ENCODE data around the gene TNS4.

The TNS4 gene

GRCh38 chr17:40430272-40431230, 70.9 kb downstream of the TNS4 start:
- Mint-ChIP-seq H3K4me1 (peaks cover 18% of the 10 kb centered on the region), H3K27ac (no peak overlapping the region), H3K9me3 (peaks cover 2% of the 10 kb centered on the region), H3K4me3 (no peak overlapping the region), H3K36me3 (ENCODE audit: low read depth) (no peaks in the 10 kb centered on the region), H3K27me3 (ENCODE audit: low read depth) (no peaks in the 10 kb centered on the region)
- no peak for TF ChIP-seq CTCF (IDR thresholded peaks at IDR 0.05; ENCODE audit: unreplicated experiment in 3 of 3)

DNA sequence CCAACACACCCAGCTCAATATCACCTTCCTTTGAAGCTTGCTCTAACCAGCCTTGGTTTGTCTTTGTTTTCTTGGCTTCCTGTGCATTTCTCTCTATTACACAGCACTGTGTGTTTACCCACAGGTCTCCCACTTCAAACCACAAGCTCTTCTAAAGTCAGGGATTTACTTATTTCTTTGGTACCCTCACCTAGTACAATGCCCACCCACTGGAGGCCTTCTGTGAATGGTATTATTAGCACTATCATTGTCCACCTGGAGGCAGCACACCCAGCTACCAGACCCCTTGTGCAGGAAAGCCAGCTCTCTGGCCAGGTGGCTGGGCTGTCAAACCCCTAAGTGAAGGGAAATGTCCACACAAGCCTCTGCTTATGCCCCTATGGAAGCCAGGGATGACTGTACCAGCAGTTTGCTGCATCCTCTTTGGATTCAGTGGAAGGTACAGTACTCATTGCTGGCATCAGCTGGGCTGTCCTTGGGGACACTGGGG, 74.4 kb downstream of the TNS4 start:
- Mint-ChIP-seq H3K4me1 (peaks cover 10% of the 10 kb centered on the region), H3K27me3 (ENCODE audit: low read depth) (no peaks in the 10 kb centered on the region), H3K36me3 (ENCODE audit: low read depth) (no peaks in the 10 kb centered on the region), H3K4me3 (no peak overlapping the region), H3K9me3 (peaks cover 2% of the 10 kb centered on the region), H3K27ac (no peak overlapping the region)
- no peak for TF ChIP-seq CTCF (IDR thresholded peaks at IDR 0.05; ENCODE audit: unreplicated experiment in 3 of 3)

Data from nephron (organoid).